ENCODE data around the gene KIF15.

The KIF15 gene

DNA sequence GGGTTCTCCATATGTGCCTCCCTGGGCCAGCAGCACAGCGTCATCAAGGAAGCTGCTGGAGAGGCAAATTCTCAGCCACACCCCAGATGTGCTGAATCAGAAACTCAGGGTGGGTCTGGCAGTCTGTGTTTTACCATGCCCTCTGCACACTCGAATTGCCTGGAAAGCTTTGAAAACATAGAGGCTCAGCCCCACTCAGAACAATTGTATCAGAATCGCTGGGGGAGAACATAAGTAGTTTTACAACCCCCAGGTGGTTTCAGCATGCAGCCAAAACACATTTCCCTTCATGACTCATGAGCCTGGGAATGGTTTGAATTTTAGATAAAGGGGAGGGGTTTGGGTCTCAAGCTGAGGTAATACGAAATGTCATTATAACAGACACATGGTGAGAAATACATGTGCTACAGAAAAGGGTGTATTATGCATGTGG is 122.4 kb downstream of the KIF15 start:
- ATAC-seq, result no peak

DNA sequence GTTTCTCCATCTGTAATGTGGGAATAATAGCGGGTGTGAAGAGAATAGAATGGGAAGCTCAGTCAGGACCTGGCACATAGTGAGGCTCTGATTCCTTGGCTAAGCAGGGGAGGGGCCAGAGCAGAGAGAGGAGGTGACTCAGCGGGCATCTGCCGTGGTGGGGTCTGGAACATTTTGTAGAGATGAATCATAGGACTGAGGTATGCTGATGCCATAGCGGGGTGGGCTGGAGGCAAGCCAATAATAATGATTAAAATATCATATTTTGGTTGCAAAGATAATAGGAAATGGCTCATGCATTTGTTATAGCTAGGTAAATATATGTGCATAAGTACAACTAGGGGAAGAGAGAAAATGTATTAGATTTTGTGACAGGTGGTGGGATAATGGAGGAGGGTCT is 124.0 kb downstream of the KIF15 start:
- ATAC-seq, result no peak

DNA sequence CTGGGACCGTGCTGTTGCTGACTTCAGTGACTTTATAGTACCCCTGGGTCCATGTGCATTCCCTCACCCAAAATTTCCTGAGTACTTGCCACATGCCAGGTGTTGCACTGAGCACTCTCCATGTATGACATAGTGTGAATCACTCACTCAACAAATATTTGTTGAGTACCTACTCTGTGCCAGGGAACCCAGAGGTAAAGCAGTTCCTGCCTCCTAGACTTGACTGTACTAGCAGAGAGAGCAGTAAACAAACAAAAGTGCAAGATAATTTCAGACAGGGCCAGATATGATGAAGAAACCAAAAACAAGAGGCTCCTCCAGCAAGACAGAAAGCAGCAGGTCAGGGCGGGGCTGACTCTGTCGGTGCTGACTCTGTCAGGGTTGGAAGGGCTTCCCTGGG is 125.0 kb downstream of the KIF15 start:
- ATAC-seq, result no peak

DNA sequence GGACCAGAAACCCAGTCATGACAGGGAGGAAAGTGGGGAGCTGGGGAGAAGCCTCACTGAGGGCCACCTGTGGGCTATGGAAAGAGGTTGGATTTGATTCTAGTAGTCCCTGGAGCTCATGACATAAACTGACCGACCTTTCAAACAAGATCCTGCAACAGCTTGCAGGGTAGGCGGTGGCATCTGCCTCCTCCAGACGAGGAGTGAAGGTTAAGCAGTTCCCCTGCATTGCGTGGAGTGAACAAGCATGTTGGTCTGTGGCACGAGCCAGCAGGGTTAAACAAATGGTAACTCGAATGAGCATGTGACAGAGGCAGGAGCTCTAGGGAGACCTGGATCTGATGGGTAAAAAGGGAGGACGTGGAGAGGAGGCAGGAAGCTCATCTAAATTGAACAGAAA is 125.5 kb downstream of the KIF15 start:
- no peak for ATAC-seq

DNA sequence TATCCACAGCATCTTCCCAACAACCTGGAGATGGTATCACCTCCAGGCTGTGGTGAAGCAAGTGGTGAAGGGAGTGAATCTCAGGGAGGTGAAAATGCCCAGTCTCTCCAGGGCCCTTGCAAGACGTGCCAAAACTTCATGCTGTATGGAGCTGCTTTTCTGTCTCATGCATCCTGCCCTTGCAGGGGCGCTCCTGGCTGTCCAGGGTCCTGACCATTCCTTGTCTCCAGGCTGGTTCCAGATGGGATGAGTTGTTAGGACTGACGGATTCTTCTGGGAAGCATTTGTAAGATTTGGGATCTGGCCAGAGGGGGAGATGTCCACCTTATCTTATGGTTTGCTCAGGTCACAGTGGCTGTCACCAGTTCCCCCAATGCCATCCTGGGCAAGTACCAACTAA is 128.7 kb downstream of the KIF15 start:
- no peak for ATAC-seq

DNA sequence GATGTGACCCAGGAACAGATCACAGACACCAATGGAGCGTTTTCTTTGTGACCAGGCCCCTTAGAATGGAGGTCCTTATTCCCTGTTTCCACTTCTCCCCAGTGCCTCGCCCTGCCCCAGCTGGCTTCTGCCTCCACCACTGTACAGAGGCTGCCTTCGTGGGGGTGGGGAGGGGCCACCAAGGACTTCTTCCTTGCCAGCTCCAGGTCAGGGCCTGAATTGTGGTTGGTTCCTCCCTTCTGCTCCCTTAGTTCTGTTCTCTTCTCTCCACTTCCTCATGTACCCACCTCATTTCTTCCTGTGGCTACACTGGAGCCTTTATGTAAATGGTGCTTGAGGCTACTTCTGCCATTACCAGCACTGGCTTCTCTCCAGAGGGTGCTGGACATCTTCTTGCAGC is 129.3 kb downstream of the KIF15 start:
- ATAC-seq, result no peak

DNA sequence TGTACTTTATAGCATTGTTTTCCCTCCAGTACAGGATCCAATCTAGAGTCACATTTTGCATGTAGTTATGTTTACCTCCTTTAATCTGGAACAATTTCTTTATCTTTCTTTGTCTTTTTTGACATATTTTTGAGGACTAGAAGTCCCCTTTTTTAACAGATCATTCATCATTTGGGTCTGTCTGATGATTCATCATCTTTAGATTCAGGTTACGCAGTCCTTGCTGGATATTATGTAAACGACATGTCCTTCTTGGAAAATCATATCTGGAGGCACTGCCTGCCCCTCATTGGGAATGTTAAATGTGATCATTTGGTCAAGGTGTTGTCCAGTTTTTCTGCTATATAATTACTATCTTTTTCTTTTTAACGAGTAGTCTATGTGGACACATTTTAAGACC is 131.1 kb downstream of the KIF15 start:
- ATAC-seq, result no peak

DNA sequence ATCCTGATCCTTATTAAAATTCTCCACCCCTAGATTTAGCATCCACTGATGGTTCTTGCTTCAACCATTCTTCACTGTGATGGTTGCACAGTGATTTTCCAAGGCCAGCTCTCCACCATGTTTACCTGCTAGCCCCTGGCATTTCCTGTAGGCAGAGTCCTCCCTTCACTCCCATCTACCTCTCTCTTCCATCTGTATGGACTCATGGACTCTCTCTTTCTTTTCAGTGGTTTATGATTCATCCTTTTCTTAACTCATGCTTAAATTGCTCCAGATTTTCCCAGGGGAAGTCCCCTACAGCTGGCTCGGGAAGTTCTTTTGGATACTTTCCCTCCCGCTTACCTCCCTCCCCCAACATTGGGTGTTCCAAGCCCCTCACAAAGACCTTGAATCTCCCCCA is 131.5 kb downstream of the KIF15 start:
- ATAC-seq, result no peak

DNA sequence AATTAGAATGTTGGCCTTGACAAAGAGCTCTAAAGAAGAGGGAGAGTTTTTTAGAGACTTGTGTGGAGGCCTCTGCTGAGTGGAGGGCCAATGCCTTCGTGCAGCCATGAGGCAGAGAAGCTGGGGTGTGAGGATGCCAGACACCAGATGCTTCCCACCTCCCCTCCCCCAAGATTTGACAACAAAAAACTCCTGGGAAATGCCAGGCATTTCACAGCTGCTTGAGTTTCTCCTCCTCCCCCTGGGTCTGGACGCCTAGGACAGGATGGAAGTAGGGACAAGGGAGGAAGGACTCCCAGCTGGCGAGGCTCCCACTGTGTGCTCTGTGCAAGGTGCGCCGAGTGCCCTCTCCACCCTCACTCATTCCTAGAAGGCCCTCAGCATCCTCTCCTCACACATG is 132.9 kb downstream of the KIF15 start:
- ATAC-seq, result no peak

DNA sequence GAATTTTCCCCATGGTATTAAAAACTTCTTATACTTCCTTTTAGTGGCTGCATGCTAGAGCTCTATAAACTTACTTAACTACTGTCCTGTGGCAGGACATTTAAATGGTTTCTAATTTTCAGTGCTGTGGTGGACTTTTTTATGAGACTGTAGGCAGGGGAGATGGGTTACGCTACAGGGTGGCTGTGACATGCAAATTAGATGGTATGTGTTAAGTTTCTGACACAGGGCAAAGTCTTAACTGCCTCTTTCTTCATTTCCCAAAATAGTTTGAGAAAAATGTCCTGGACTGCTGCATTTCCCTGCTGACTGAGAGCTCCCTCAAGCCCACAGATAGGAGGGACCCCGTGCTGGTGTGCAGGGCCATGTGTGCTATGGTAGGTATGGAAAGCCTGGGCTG is 134.8 kb downstream of the KIF15 start:
- no peak for ATAC-seq

DNA sequence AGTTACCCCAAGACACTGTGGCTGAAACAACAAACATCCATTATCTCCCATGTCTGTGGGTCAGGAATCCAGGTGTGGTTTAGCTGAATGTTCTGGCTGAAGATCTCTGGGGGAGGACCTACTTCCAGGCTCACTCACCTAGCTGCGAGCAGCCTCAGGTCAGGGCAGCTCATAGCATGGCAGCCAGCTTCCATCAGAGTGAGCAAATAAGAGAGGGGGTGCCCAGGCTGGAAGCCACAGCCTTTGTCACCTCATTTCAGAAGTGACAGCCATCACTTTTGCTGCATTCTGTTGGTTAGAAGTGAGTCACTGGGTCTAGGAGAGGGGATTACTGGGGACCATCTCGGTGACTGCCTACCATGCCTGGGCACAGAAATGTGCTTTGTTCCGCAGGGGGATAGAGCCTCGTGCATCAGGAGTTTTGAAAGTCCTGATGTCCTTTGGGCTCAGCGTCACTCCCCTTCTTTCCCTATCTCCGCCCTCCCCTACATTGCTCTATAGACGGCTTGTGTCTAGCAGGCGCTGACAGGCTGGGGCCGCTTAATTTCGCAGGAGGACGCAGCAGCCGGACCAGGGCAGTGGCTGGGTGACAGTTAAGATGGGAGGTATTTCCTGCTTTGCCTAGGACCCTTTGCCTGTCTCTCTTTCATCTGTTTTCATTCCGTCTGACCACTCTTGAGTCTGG is 138.2 kb downstream of the KIF15 start:
- no peak for ATAC-seq

DNA sequence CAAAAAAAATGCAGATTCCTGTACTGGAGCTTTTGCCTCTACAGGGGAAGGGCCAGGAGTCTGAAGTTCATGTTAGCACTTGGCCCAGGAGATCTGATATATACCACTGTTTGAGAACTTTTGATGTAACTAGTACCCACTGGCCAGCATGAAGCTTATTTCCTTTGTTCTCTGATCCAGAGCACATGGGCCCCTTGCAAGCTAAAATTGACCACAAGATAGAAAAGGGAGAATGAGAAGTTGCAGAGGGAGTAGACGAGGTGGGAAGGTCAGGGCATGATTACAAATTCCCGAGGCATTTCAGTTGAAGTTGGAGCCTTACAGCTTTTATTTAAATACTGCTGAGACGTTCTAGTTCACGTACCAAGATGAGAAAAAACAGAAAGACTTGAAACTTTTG is 141.0 kb downstream of the KIF15 start:
- no peak for ATAC-seq

Measured in activated CD4-positive, CD25-positive, alpha-beta regulatory T cell treated with anti-CD3 and anti-CD28 coated beads, Interleukin-2, amount 50 U/mL, for 24 hours (primary cell).